Stimulated activated CD4-positive, alpha-beta T cell treated with anti-CD3 and anti-CD28 coated beads, Interleukin-12 subunit alpha, Interleukin-12 subunit beta, amount 100 ng/mL, for 24 hours (primary cell): ENCODE data around the gene GPRIN3.

Source experiments
- DNase-seq, 2 experiments: peaks; one replicate each; pipeline ENCODE4 v3.0.0-alpha.2; 2020; ENCODE audit warnings: low read depth in 2 of 2

GPRIN3 gene

GRCh38 chr4:89307446-89308160 is at the start of gene GPRIN3:
Gene GPRIN3 (minus strand): TSS chr4:89307800. CDS start chr4:89250110, 57,690 bp downstream.
- DNase-seq = peak; percentile 46 to 57

GRCh38 chr4:89357340-89357739 is 49.7 kb upstream of the GPRIN3 start:
- no peak for DNase-seq

- no peak for DNase-seq
Observed at GRCh38 chr4:89356086-89356485, 48.5 kb upstream of the GPRIN3 start.

GRCh38 chr4:89353514-89353913 is 45.9 kb upstream of the GPRIN3 start:
- DNase-seq = no peak

- DNase-seq = no peak
Observed at GRCh38 chr4:89352541-89352940, 44.9 kb upstream of the GPRIN3 start.

- DNase-seq = no peak
Observed at GRCh38 chr4:89351201-89351600, 43.6 kb upstream of the GPRIN3 start.

GRCh38 chr4:89347363-89348025 is 39.9 kb upstream of the GPRIN3 start:
- DNase-seq = no peak

- no peak for DNase-seq
Observed at GRCh38 chr4:89344571-89344970, 37.0 kb upstream of the GPRIN3 start.

- DNase-seq = no peak
Observed at GRCh38 chr4:89338206-89338605, 30.6 kb upstream of the GPRIN3 start.

- no peak for DNase-seq
Observed at GRCh38 chr4:89337681-89338080, 30.1 kb upstream of the GPRIN3 start.

GRCh38 chr4:89336818-89337420 is 29.3 kb upstream of the GPRIN3 start:
- DNase-seq = no peak

GRCh38 chr4:89334830-89335229 is 27.2 kb upstream of the GPRIN3 start:
- DNase-seq = no peak

- no peak for DNase-seq
Observed at GRCh38 chr4:89334311-89334710, 26.7 kb upstream of the GPRIN3 start.

GRCh38 chr4:89331686-89332544 is 24.3 kb upstream of the GPRIN3 start:
- no peak for DNase-seq

GRCh38 chr4:89331197-89331596 is 23.6 kb upstream of the GPRIN3 start:
- DNase-seq = no peak

- DNase-seq = no peak
Observed at GRCh38 chr4:89329280-89329679, 21.7 kb upstream of the GPRIN3 start.

- no peak for DNase-seq
Observed at GRCh38 chr4:89324671-89325070, 17.1 kb upstream of the GPRIN3 start.

GRCh38 chr4:89322671-89323070 is 15.1 kb upstream of the GPRIN3 start:
- no peak for DNase-seq

GRCh38 chr4:89319756-89320155 is 12.2 kb upstream of the GPRIN3 start:
- no peak for DNase-seq

GRCh38 chr4:89316931-89317366 is 9.3 kb upstream of the GPRIN3 start:
- no peak for DNase-seq

- DNase-seq = no peak
Observed at GRCh38 chr4:89316211-89316610, 8.6 kb upstream of the GPRIN3 start.

- DNase-seq = no peak
Observed at GRCh38 chr4:89314291-89314690, 6.7 kb upstream of the GPRIN3 start.
